HepG2 (cell line): ENCODE results near the gene GPS1. TPM values are rescaled to one million over a fixed set of nuclear protein-coding genes. Genes with fewer than 3 reads are reported as not detected.

ENCODE experiments used
- MED13 ChIP-seq: sonication (generic); formaldehyde crosslinking; IDR thresholded peaks from 2 replicates; pipeline ENCODE4 v1.5.0; 2020; ENCODE audit warnings: missing genetic modification reagents
- NR2F1 ChIP-seq, 2 experiments: fragments of 450-650 bp in 1 of 2; formaldehyde crosslinking in 1 of 2; IDR thresholded peaks; 2 replicates each; pipeline versions ENCODE4 v1.5.0 to v1.6.1; 2016 to 2020; ENCODE audit warnings: mild to moderate bottlenecking in 1 of 2, missing compliant biosample characterization in 1 of 2, missing genetic modification reagents in 1 of 2, moderate library complexity in 1 of 2
- RBFOX2 ChIP-seq: fragments of 200-400 bp; formaldehyde crosslinking; IDR thresholded peaks from 2 replicates; pipeline ENCODE4 v1.6.1; 2017; ENCODE audit warnings: low read depth, mild to moderate bottlenecking, low read length
- RFXAP ChIP-seq: sonication (generic); formaldehyde crosslinking; IDR thresholded peaks from 2 replicates; pipeline ENCODE4 v1.4.0; 2020; ENCODE audit warnings: missing genetic modification reagents, borderline replicate concordance
- ZNF552 ChIP-seq: sonication (generic); formaldehyde crosslinking; IDR thresholded peaks from 2 replicates; pipeline ENCODE4 v1.9.0; 2022; ENCODE audit warnings: missing genetic modification reagents, mild to moderate bottlenecking, borderline replicate concordance
- ZNF780A ChIP-seq: sonication (generic); formaldehyde crosslinking; IDR thresholded peaks from 2 replicates; pipeline ENCODE4 v1.8.0; 2022; ENCODE audit warnings: mild to moderate bottlenecking, missing genetic modification reagents, moderate library complexity
- polyA plus RNA-seq, 8 experiments: library from polyadenylated mRNA; depleted of rRNA in 3 of 8; stranded (reverse) in 7 of 8; unstranded in 1 of 8; fragments of >200 nt; fragmentation: Illumina TruSeq in 4 of 8; extraction: Trizol in 4 of 8; gene quantifications; 2 replicates each; pipeline versions ENCODE4 v1.2.1 to v1.2.3, GENCODE V29; 2011 to 2016; ENCODE audit warnings: low read depth in 4 of 8, missing spikeins in 1 of 8, mixed read lengths in 1 of 8; ENCODE audit not compliant: insufficient read depth in 1 of 8
- total RNA-seq, 5 experiments: library from RNA; depleted of rRNA; stranded (reverse); fragments of >200 nt; fragmentation: Illumina TruSeq; extraction: Trizol; gene quantifications; 2 replicates each; pipeline ENCODE4 v1.2.3, GENCODE V29; 2016; ENCODE audit warnings: low read depth in 1 of 5
- TF ChIP-seq, protein P1 (sequence below): sonication (generic); formaldehyde crosslinking; IDR thresholded peaks from 2 replicates; pipeline ENCODE4 v1.5.0; 2020; ENCODE audit warnings: missing genetic modification reagents
- TF ChIP-seq, protein P2 (sequence below): sonication (generic); formaldehyde crosslinking; conservative IDR thresholded peaks from 2 replicates; pipeline ENCODE4 v1.8.0; 2022; ENCODE audit warnings: low read depth, missing genetic modification reagents
- TF ChIP-seq, protein P3 (sequence below): sonication (generic); formaldehyde crosslinking; IDR thresholded peaks from 2 replicates; pipeline ENCODE4 v1.5.1; 2020; ENCODE audit warnings: missing genetic modification reagents, mild to moderate bottlenecking, borderline replicate concordance
- TF ChIP-seq, protein P4 (sequence below): fragments of 450-650 bp; IDR thresholded peaks from 2 replicates; pipeline ENCODE4 v1.6.1; 2016
- TF ChIP-seq, protein P5 (sequence below): IDR thresholded peaks from 2 replicates; pipeline ENCODE4 v1.6.1; 2016; ENCODE audit warnings: mild to moderate bottlenecking
- TF ChIP-seq, protein P6 (sequence below): sonication (generic); formaldehyde crosslinking; IDR thresholded peaks from 2 replicates; pipeline ENCODE4 v1.5.1; 2020; ENCODE audit warnings: missing genetic modification reagents, mild to moderate bottlenecking, borderline replicate concordance
- TF ChIP-seq, protein P7 (sequence below): sonication (generic); formaldehyde crosslinking; IDR thresholded peaks from 2 replicates; pipeline ENCODE4 v1.8.0; 2022; ENCODE audit warnings: mild to moderate bottlenecking, missing genetic modification reagents, moderate library complexity
- TF ChIP-seq, protein P8 (sequence below): IDR thresholded peaks from 2 replicates; pipeline ENCODE4 v1.6.1; 2016; ENCODE audit warnings: mild to moderate bottlenecking, missing biosample characterization, missing genetic modification reagents

The GPS1 gene
- total and polyA plus RNA-seq, 2 of the 13 experiments (the other 11 are each of a cell fraction or from before 2014, with no cell fraction given): 124 to 128 TPM

DNA sequence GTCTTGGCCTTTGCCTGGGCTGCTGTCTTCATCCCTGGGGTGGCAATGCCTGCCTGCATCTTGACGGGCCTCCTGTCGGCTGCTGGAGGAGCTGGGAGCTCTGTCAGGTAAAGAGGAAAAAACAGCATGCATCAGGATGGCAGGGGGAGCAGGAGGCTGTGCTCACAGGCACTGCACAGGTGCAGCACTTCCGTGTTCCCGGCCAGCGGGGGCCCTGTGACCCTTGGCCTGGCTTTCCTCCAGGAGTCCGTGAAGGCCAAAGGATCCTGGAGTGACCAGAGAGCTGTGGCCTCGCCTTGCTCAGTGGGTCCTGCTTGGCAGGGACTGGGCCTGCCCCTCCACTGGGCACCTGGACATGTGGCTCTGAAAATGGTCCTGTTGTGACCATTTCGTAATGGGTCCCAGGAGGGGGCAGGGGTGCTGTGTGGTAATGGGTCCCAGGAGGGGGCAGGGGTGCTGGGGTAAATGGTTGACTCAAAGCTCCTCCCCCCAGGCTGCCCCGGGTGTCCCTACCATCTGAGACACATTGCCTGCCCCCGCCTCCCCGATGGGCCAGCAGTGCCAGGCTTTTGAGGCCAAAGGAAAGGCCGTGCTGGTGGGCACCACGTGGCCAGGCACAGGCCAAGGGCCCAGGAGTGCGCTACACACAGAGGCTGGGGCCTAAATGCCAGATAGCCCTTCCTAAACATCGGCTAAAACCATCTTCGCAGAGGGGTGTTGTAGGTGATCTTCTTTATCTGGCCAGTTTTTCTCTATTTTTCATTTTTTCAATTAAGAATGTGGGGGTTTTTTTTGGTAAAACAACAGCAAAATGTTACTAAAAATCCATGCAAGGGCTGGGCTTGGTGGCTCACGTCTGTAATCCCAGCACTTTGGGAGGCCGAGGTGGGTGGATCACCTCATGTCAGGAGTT is 50.3 kb downstream of the GPS1 start (continued):
- TF ChIP-seq, protein P1, sequence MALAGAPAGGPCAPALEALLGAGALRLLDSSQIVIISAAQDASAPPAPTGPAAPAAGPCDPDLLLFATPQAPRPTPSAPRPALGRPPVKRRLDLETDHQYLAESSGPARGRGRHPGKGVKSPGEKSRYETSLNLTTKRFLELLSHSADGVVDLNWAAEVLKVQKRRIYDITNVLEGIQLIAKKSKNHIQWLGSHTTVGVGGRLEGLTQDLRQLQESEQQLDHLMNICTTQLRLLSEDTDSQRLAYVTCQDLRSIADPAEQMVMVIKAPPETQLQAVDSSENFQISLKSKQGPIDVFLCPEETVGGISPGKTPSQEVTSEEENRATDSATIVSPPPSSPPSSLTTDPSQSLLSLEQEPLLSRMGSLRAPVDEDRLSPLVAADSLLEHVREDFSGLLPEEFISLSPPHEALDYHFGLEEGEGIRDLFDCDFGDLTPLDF (CRISPR knock-in tag): no peak; the same call in 1 of the 2 replicates
- TF ChIP-seq, protein P2, sequence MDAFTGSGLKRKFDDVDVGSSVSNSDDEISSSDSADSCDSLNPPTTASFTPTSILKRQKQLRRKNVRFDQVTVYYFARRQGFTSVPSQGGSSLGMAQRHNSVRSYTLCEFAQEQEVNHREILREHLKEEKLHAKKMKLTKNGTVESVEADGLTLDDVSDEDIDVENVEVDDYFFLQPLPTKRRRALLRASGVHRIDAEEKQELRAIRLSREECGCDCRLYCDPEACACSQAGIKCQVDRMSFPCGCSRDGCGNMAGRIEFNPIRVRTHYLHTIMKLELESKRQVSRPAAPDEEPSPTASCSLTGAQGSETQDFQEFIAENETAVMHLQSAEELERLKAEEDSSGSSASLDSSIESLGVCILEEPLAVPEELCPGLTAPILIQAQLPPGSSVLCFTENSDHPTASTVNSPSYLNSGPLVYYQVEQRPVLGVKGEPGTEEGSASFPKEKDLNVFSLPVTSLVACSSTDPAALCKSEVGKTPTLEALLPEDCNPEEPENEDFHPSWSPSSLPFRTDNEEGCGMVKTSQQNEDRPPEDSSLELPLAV: no peak
- TF ChIP-seq, protein P3, sequence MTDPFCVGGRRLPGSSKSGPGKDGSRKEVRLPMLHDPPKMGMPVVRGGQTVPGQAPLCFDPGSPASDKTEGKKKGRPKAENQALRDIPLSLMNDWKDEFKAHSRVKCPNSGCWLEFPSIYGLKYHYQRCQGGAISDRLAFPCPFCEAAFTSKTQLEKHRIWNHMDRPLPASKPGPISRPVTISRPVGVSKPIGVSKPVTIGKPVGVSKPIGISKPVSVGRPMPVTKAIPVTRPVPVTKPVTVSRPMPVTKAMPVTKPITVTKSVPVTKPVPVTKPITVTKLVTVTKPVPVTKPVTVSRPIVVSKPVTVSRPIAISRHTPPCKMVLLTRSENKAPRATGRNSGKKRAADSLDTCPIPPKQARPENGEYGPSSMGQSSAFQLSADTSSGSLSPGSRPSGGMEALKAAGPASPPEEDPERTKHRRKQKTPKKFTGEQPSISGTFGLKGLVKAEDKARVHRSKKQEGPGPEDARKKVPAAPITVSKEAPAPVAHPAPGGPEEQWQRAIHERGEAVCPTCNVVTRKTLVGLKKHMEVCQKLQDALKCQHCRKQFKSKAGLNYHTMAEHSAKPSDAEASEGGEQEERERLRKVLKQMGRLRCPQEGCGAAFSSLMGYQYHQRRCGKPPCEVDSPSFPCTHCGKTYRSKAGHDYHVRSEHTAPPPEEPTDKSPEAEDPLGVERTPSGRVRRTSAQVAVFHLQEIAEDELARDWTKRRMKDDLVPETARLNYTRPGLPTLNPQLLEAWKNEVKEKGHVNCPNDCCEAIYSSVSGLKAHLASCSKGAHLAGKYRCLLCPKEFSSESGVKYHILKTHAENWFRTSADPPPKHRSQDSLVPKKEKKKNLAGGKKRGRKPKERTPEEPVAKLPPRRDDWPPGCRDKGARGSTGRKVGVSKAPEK (CRISPR knock-in tag): peak; percentile 31; the same call in 1 of the 2 replicates
- TF ChIP-seq, protein P4, sequence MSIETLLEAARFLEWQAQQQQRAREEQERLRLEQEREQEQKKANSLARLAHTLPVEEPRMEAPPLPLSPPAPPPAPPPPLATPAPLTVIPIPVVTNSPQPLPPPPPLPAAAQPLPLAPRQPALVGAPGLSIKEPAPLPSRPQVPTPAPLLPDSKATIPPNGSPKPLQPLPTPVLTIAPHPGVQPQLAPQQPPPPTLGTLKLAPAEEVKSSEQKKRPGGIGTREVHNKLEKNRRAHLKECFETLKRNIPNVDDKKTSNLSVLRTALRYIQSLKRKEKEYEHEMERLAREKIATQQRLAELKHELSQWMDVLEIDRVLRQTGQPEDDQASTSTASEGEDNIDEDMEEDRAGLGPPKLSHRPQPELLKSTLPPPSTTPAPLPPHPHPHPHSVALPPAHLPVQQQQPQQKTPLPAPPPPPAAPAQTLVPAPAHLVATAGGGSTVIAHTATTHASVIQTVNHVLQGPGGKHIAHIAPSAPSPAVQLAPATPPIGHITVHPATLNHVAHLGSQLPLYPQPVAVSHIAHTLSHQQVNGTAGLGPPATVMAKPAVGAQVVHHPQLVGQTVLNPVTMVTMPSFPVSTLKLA: peak; percentile 24; the same call in 1 of the 2 replicates
- TF ChIP-seq, protein P5, sequence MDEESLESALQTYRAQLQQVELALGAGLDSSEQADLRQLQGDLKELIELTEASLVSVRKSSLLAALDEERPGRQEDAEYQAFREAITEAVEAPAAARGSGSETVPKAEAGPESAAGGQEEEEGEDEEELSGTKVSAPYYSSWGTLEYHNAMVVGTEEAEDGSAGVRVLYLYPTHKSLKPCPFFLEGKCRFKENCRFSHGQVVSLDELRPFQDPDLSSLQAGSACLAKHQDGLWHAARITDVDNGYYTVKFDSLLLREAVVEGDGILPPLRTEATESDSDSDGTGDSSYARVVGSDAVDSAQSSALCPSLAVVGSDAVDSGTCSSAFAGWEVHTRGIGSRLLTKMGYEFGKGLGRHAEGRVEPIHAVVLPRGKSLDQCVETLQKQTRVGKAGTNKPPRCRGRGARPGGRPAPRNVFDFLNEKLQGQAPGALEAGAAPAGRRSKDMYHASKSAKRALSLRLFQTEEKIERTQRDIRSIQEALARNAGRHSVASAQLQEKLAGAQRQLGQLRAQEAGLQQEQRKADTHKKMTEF: peak; percentile 93; the same call in 1 of the 2 replicates
- TF ChIP-seq RFXAP (CRISPR knock-in tag): peak; percentile 57; the same call in 1 of the 2 replicates
- peak; percentile 64 for TF ChIP-seq RBFOX2
- TF ChIP-seq ZNF780A (CRISPR knock-in tag): no peak
- TF ChIP-seq NR2F1 (CRISPR knock-in tag; IDR thresholded peaks at IDR 0.05): peak; percentile 86 to 90
- TF ChIP-seq, protein P6, sequence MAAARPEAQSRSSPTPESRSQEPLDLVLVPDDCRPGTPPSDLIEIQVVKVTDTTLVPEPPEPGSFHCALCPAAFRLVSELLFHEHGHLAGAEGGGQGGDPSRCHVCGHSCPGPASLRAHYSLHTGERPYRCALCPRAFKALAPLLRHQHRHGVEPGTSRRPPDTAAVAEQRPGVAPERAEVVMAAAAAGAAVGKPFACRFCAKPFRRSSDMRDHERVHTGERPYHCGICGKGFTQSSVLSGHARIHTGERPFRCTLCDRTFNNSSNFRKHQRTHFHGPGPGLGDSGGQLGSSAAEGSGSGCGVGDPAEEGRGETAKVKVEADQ (CRISPR knock-in tag): peak; percentile 19; the same call in 1 of the 2 replicates
- 0 out of 2 replicates have a peak, but pooled peaks have one; percentile 20 for TF ChIP-seq ZNF552 (CRISPR knock-in tag)
- TF ChIP-seq MED13 (CRISPR knock-in tag): no peak; the same call in 1 of the 2 replicates
- TF ChIP-seq, protein P7, sequence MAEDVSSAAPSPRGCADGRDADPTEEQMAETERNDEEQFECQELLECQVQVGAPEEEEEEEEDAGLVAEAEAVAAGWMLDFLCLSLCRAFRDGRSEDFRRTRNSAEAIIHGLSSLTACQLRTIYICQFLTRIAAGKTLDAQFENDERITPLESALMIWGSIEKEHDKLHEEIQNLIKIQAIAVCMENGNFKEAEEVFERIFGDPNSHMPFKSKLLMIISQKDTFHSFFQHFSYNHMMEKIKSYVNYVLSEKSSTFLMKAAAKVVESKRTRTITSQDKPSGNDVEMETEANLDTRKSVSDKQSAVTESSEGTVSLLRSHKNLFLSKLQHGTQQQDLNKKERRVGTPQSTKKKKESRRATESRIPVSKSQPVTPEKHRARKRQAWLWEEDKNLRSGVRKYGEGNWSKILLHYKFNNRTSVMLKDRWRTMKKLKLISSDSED (CRISPR knock-in tag): no peak
- TF ChIP-seq, protein P8, sequence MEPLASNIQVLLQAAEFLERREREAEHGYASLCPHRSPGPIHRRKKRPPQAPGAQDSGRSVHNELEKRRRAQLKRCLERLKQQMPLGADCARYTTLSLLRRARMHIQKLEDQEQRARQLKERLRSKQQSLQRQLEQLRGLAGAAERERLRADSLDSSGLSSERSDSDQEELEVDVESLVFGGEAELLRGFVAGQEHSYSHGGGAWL: 0 out of 2 replicates have a peak, but pooled peaks have one; percentile 70
